BE2C (cell line): ENCODE measurements around the gene SLC26A5.

Source experiments
- DNase-seq: peaks from one replicate; pipeline ENCODE4 v3.0.0-alpha.2; 2020
- H3K27me3 ChIP-seq: fragments of 250-450 bp; sonication (Bioruptor Pico); 2 replicates; pipeline ENCODE4 v1.5.1; 2020; ENCODE audit warnings: mild to moderate bottlenecking
- H3K36me3 ChIP-seq: fragments of 250-450 bp; sonication (Bioruptor Pico); 2 replicates; pipeline ENCODE4 v1.5.1; 2020; ENCODE audit warnings: mild to moderate bottlenecking
- H3K4me1 ChIP-seq: fragments of 250-450 bp; sonication (Bioruptor Pico); 2 replicates; pipeline ENCODE4 v1.5.1; 2020
- H3K4me3 ChIP-seq: 2 replicates; pipeline ENCODE4 v1.5.1; 2011; ENCODE audit warnings: low read depth, low read length
- H3K9me3 ChIP-seq: fragments of 250-450 bp; sonication (Bioruptor Pico); 2 replicates; pipeline ENCODE4 v1.5.1; 2020
- TF ChIP-seq, protein P1 (sequence below): IDR thresholded peaks from 2 replicates; pipeline ENCODE4 v1.5.1; 2012; ENCODE audit warnings: mild to moderate bottlenecking, low read depth, low read length

SLC26A5 gene

DNA sequence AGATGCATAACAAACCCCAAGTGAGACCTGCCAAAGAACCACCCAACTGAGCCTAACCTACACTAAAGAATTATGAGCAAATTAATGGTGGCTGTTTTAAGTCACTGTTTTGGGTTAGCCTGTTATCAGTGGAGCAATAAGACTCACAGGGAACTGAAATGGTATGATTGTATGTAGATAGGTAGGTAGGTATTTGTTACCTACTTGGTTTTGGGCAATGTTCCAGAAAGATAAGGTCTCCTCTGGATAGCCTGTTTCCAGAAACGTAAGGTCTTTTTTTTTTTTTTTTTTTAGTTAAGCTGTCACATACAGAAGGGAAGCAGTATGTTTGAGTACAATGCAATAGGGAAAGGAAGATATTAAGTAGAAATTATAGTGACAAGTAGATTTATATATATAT, 50.9 kb downstream of the SLC26A5 start:
- no peak for DNase-seq
- no peaks in the 10 kb centered on the region for H3K4me1 ChIP-seq
- TF ChIP-seq, protein P1, sequence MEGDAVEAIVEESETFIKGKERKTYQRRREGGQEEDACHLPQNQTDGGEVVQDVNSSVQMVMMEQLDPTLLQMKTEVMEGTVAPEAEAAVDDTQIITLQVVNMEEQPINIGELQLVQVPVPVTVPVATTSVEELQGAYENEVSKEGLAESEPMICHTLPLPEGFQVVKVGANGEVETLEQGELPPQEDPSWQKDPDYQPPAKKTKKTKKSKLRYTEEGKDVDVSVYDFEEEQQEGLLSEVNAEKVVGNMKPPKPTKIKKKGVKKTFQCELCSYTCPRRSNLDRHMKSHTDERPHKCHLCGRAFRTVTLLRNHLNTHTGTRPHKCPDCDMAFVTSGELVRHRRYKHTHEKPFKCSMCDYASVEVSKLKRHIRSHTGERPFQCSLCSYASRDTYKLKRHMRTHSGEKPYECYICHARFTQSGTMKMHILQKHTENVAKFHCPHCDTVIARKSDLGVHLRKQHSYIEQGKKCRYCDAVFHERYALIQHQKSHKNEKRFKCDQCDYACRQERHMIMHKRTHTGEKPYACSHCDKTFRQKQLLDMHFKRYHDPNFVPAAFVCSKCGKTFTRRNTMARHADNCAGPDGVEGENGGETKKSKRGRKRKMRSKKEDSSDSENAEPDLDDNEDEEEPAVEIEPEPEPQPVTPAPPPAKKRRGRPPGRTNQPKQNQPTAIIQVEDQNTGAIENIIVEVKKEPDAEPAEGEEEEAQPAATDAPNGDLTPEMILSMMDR = no peak
- H3K4me3 ChIP-seq = no peak overlapping the region
- H3K27me3 ChIP-seq = no peaks in the 10 kb centered on the region; the same call in 1 of the 2 replicates
- no peaks in the 10 kb centered on the region; the same call in 1 of the 2 replicates for H3K9me3 ChIP-seq
- no peaks in the 10 kb centered on the region for H3K36me3 ChIP-seq

DNA sequence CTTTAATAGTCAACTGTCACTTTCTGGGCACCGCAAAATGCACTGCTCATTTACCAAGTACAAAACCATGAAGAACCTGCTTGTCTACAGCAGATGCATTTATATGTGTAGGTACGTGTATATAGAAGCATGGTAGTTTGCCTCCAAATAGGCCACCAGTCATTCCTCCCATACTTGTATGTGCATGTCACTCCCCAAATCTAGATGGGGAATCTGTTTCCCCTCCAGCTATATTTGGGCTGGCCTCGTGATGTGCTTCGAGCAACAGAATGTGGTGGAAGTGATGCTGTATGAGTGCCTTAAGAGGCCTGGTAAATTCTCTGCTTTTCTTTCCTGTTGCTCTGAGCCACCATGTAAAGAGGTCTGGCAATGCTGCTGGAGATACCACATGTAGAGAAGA, 51.4 kb downstream of the SLC26A5 start:
- no peaks in the 10 kb centered on the region; the same call in 1 of the 2 replicates for H3K9me3 ChIP-seq
- no peak for DNase-seq
- H3K4me3 ChIP-seq = no peak overlapping the region
- H3K4me1 ChIP-seq = no peaks in the 10 kb centered on the region
- H3K27me3 ChIP-seq = no peaks in the 10 kb centered on the region; the same call in 1 of the 2 replicates
- no peaks in the 10 kb centered on the region for H3K36me3 ChIP-seq
- TF ChIP-seq, protein P1 = no peak

DNA sequence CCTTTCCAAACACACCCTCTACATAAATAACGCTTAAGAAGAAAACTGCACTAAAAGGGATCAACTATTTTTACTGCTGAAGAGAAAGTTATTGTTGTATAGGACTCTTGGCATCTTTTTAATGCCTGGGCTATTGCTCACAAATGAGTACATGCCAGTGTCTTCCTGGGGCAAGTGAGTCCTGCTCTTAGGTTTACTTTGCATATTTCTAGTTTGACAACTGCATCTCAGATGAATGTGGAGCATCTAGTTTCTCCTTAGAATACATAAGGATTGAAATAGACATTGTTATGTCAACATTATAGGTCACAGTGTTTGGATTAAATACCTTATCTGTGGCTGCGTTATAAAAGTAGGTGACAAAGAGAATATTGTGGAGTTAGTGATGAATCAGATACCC, 54.0 kb downstream of the SLC26A5 start:
- no peaks in the 10 kb centered on the region for H3K36me3 ChIP-seq
- no peaks in the 10 kb centered on the region; the same call in 1 of the 2 replicates for H3K27me3 ChIP-seq
- H3K9me3 ChIP-seq = no peaks in the 10 kb centered on the region
- TF ChIP-seq, protein P1 = no peak
- no peak overlapping the region for H3K4me3 ChIP-seq
- no peak for DNase-seq
- no peaks in the 10 kb centered on the region for H3K4me1 ChIP-seq

DNA sequence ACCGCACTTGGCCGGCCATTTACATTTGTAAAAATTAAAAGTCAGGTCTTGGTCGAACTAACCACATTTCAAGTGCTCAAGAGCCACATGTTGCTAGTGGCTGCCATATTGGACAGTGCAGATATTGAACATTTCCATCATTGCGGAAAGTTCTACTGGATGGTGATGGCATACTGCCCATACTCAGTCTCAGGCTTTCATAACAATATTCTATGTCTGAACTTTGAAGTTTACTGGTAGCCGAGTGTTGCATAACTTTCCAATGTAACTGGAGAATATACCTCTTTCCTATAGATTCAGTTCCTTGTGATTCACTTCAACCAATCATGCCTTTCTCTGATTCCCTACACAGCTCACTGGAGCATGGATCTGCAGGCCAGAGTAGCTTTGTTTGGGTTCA, 54.9 kb downstream of the SLC26A5 start:
- H3K4me3 ChIP-seq = no peak overlapping the region
- H3K9me3 ChIP-seq = no peaks in the 10 kb centered on the region
- no peaks in the 10 kb centered on the region; the same call in 1 of the 2 replicates for H3K27me3 ChIP-seq
- TF ChIP-seq, protein P1 = no peak
- H3K4me1 ChIP-seq = no peaks in the 10 kb centered on the region
- no peaks in the 10 kb centered on the region for H3K36me3 ChIP-seq
- no peak for DNase-seq

DNA sequence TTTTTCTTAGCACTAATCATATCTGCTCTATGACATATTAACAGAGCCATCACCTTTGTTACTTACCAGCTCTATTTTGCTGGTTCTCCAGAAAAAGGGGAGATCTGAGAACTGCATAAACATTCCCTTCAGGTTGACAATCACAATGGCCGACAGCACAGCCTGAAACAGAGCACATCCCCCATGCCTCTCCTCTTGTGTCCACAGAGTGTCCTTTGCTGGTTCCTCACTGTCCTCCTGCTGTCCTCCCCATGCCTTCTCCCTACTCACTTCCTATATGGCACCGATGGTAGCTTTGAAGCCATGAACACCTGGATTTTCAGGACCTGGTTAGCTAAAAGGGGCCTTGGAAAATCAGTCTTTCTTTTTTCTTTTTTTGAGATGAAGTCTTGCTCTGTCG, 56.7 kb downstream of the SLC26A5 start:
- Histone ChIP-seq H3K9me3 (no peaks in the 10 kb centered on the region), H3K4me1 (no peaks in the 10 kb centered on the region), H3K4me3 (no peak overlapping the region), H3K36me3 (no peaks in the 10 kb centered on the region), H3K27me3 (no peaks in the 10 kb centered on the region; the same call in 1 of the 2 replicates)
- DNase-seq = no peak
- TF ChIP-seq, protein P1 = no peak

DNA sequence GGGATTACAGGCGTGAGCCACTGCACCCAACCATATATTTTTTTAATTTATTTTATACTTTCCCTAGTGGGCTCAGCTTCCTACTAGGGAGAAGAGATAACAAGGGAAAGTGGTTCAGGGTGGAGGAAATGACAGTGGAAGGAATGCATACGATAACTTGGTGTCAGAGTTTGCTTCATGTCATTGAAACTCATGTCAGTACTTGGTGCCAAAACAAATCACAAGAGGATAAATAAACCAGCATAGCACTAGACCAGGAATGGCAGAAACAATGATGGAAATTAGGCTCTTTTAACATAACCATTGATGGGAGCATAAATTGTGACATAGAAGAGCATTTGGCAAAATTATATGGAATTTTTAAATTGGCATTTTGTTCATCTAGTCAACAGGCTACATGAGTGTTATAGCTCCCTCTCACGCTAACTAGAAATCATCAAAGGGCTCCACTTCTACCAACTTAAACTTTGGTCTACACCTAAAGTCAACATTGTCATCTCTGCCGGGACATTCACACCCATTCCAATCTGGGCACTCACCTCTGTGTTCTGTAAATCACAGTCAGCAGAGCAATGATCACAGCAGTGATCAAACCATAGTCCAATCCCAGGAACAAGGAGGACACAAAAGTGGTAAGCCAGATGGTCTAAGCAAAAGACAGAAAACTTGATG, 57.4 kb downstream of the SLC26A5 start:
- TF ChIP-seq, protein P1 = no peak
- H3K27me3 ChIP-seq = no peaks in the 10 kb centered on the region; the same call in 1 of the 2 replicates
- no peak for DNase-seq
- H3K4me3 ChIP-seq = no peak overlapping the region
- no peaks in the 10 kb centered on the region for H3K36me3 ChIP-seq
- H3K4me1 ChIP-seq = no peaks in the 10 kb centered on the region
- no peaks in the 10 kb centered on the region for H3K9me3 ChIP-seq
